ENCODE results near the gene SOCS7. TPM values are rescaled to one million over a fixed set of nuclear protein-coding genes. Genes with fewer than 3 reads are reported as not detected.

The SOCS7 gene
- polyA plus RNA-seq (2013, experiment 1 of 2; ENCODE audit: insufficient read length), result 8.6 TPM
- polyA plus RNA-seq (2013, experiment 2 of 2; ENCODE audit: insufficient read length), result 7.7 TPM

- DNase-seq, result peak; percentile 94
Observed at GRCh38 chr17:38351412-38352222, at the start of gene SOCS7. TSS of gene SOCS7 (plus strand) at chr17:38351844. CDS start at chr17:38352053, 209 bp downstream.

DNA sequence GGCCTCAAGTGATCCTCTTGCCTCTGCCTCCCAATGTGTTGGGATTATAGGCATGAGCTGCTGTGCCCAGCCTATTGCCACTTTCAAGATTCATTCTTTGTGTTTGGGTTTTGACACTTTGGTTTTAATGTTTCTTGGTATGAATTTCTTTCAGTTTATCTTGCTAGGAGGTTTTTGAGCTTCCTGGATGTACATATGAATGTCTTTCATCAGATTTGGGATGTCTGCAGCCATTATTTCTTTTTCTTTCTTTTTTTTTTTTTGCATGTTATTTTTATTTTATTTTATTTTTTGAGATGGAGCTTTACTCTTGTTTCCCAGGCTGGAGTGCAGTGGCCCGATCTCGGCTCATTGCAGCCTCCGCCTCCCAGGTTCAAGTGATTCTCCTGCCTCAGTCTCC, 36.1 kb upstream of the SOCS7 start:
- no peak for DNase-seq

- no peak for DNase-seq
Observed at GRCh38 chr17:38317081-38317480, 34.6 kb upstream of the SOCS7 start.

DNA sequence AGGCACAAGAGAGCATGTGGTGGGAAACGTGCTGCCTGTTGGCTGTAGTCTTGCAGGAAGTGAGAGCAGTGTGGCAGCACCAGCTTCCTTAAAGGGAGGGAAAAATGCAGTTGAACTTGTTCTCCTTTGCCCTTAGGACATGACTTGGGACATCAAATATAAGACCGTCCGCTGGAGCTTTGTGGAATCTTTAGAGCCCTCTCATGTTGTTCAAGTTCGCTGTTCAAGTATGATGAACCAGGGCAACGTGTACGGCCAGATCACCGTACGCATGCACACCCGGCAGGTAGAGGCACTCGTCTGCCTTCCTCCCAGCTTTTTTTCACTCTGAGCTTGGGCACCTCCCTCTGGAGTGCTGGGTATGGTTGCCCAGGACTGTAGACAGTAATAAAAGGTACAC, 31.2 kb upstream of the SOCS7 start:
- DNase-seq, result no peak

DNA sequence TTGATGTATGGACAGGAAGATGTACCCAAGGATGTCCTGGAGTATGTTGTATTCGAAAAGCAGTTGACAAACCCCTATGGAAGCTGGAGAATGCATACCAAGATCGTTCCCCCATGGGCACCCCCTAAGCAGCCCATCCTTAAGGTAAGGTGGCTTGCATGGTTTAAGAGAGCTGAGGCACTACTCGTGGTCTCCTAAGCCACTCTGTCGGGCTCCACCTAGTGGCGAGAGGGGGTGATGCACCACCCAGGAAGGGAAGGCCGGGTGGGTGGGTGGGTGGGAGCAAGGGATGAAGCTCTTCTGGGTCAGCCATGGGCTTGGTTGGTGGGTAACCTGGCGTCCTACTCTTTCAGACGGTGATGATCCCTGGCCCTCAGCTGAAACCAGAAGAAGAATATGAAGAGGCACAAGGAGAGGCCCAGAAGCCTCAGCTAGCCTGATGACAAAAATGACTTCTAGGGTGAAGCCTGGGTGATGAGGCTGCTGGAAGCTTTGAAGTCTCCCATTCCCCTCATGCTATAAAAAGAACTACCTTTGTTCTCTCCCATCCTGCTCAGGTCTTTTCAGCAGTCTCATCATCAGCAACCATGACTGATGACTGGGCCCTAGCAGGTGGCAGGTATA, 29.4 kb upstream of the SOCS7 start:
- DNase-seq, result peak; percentile 37

DNA sequence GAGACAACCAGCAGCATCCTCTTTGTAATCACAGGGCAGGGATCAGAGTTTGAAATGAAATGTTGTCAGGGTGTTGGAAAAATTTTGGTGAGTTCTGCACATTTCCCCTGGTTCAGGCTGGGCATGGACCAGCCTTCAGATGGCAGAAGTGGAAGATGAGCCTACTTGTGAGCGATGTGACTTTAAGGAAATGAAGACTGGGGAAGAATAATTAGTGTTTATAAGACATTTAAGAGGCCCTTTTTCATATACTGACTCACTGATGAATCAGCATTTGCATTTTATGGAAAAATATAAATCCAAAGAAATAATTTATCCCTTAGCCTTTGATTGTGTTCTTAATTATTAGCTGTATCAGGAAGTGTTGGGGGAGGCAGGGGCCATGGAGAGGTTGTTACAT, 28.7 kb upstream of the SOCS7 start:
- no peak for DNase-seq

DNA sequence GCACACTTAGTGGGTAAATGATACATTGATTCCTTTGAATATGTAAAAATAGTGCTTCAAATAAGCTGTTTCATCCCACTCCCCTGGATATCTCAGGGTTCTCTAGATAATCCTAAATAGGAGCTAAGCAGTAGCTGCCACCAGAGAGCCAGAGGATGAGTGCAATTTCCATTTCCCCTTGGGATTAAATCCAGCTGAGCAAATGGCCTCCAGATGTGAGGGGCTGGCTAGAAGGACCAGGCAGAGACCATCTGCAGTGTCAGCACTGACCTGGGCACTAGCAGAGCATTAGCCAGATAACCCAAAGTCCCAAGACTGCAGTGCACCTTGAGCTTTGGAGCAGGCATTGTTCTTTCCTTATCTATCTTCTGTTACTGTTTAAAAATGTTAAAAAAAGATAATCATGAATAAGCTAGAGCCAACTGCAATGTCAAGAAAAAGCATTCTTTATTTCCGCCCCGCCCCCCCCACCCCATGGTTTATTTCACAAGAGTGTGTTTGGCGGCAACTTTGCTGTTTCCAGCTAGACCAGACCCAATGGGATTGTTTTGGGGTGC, 27.4 kb upstream of the SOCS7 start:
- DNase-seq, result no peak

DNA sequence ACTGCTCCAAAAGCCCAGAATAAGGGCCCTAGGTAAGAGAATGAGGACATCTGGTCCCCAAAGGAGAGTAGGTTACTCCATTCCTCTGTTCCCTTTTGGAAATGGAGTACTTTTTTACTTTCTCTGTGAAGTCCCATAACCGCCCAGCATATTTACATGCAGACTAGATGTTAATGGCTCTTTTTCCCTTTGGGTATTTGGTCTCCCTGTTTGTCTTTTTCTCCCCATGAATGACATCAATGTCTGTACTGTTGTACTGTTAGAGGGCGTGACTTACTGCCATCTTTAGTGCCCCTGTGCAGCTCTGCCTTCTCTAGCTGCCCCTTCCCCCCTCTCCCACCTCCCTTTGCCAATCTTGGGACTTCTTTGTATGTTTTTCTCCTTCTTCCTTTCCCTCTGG, 26.9 kb upstream of the SOCS7 start:
- DNase-seq, result no peak

DNA sequence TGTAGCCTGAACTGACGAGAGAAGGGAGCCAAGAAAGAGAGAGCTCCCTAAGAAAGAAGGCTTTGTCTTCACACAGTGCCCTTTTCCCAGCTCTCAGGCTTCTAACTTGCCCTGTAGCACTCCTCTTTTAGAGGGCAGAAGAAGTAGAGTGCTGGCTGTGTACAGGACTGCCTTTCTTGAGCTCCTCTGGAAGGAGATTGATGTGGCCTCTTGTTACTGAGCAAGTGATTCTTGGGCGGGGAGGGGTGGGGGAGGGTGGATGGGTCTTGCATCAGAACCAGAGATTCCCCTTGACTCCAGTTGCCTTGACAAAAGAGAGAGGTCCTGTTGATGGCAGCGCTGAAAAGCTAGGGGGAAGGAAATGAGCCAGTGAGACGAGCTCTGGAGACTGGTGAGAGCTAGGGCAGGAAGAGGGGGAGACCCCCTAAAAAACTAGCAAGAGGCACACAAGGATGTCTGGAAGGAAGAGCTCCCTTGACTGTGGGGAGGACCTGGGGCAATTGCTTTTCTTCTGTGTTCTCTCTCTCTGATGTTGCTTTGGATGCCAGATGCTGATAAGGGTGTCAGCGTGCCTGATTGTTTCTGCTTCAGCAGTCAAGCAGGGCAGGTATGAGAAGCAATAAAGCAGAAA, 26.3 kb upstream of the SOCS7 start:
- DNase-seq, result peak; percentile 23

- no peak for DNase-seq
Observed at GRCh38 chr17:38326996-38327792, 24.4 kb upstream of the SOCS7 start.

DNA sequence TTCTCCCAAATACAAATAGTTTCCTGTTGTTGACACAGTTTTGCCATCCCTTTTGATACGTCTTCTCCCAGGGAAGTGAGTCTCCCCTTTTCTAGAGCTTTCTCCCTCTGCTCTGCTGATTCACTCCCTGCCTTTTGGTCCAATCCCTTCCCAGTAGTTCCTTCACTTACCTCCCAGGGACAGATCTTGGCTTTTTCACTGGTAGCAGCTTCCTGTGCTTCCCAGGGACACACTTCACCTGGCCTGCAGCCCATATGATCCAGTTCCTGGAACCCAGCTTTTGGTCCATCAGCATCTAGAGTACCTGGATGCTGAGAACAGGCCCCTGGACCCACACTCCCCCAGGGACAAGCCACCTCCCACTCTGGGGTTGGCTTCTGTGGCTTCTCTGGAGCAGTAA, 23.7 kb upstream of the SOCS7 start:
- no peak for DNase-seq

GRCh38 chr17:38328620-38329019, 23.0 kb upstream of the SOCS7 start:
- no peak for DNase-seq

- DNase-seq, result no peak
Observed at GRCh38 chr17:38329284-38329683, 22.4 kb upstream of the SOCS7 start.

- no peak for DNase-seq
Observed at GRCh38 chr17:38329808-38330730, 21.6 kb upstream of the SOCS7 start.

- DNase-seq, result no peak
Observed at GRCh38 chr17:38330941-38331411, 20.7 kb upstream of the SOCS7 start.

GRCh38 chr17:38332735-38333134, 18.9 kb upstream of the SOCS7 start:
- DNase-seq, result no peak

DNA sequence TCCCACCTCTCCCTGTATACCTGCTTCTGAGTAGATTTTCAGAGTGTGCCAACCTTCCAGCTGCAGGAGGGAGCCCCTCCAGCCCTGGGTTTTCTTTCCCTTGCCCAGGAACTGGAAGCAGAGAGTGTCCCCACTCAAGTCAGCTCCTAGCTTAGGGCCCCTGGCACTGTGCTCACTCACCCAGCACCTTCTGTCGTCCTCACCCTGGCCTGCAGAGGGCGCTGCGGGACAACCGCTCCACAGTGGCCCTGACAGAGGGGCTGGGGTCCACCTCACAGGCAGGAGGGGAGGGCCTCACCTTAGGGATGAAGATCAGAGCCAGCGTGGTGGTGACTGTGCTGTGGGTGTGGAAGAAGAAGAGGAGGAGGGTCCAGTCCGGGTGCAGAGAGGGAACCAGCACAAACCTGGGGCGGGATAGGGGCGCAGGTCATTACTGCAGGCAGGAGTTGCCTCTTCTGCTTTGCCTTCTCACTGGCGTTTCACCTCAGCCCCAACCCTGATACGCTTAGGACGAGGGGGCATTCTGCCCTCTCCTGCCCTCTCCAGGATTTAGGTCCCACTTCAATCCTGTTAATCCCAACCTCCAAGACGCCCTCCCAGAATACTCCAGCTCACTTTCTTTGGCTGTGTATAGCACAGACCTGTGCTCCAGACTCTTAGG, 17.9 kb upstream of the SOCS7 start:
- DNase-seq, result no peak

DNA sequence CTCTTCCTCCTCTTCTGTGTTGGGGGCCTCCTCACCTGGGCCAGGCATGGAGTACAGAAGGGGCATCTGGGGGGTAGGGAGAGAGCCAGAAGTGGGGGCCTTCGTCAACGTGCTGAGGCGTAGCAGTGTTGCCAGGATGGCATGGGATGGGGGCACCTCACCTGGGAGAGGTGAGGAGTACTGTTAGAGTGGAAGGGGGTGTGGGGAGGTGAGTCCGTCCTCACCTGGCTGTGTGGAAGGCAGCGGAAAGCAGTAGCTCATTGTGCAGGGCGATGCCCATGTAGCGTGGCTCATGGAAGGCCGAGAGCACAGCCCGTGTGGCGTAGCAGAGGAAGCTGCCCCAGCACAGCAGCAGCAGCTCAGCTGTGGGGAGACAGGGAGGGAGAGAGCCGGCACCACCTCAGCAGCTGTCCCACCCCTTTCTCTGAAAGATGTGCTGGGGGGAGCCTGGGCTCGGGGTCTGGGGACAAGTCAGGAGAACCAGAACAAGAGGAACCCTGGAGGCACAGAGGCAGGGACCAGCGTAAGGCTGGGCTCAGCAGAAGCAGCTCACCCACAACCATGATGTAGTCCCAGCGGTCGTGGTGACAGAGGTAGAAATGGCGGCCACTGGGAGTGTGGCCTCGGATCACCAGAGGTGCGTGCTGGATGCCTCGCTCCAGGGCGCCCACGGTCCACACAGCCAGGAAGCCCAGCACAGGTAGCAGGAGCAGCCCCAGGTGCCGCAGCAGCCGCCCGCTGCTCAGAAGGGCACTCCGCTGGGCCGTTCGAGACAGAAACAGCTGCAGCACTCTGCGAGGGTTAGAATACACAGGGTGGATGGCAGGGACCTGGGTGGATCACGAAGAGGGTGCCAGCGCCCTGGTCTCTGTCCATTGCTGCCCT, 16.9 kb upstream of the SOCS7 start:
- DNase-seq, result no peak

GRCh38 chr17:38336838-38337237, 14.8 kb upstream of the SOCS7 start:
- DNase-seq, result no peak

DNA sequence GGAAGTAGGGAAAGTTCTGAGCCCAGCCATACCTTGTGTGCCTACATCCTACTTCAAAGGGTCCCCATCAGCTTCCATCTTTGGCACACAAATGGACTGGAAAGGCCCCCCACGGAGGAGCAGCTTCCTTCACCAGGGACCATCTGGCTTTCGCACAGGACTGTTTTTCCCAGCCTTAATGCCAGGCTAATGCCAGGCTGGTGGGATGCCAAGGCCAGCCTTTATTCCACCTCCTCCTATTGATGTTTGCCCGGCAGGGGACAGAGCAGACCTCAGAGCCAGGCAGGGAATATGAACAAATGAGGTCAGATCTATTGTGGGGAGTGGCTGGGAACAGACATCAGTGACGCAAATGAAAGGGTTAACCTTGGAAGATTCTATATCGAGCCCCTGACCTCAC, 13.6 kb upstream of the SOCS7 start:
- DNase-seq, result no peak

All from fibroblast of skin of abdomen (primary cell).